ENCODE measurements around the gene PCDHB11. TPM values are rescaled to one million over a fixed set of nuclear protein-coding genes. Genes with fewer than 3 reads are reported as not detected.

The PCDHB11 gene
- total and polyA plus RNA-seq, 2 donors (not counting 3 experiments of a cell fraction or from before 2014, with no cell fraction given), result 0.11 to 0.18 TPM

DNA sequence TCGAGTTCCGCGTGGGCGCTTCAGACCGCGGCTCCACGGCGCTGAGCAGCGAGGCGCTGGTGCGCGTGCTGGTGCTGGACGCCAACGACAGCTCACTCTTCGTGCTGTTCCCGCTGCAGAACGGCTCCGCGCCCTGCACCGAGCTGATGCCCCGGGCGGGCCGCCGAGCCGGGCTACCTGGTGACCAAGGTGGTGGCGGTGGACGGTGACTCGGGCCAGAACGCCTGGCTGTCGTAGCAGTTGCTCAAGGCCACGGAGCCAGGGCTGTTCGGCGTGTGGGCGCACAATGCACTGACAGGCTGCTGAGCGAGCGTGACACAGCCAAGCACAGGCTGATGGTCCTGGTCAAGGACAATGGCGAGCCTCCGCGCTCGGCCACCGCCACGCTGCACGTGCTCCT, 42.1 kb downstream of the PCDHB11 start:
- Histone ChIP-seq H3K4me2 (ENCODE audit: insufficient read depth, low read length) (no peak overlapping the region), H3K9me3 (replicated peaks; ENCODE audit: control insufficient read depth, insufficient read depth, low read length) (no peaks in the 10 kb centered on the region), H3K4me1 (ENCODE audit: control insufficient read depth, extremely low read depth, insufficient read depth, low read length) (no peaks in the 10 kb centered on the region), H2AFZ (ENCODE audit: low read depth, low read length) (no peak overlapping the region), H3K4me3 (replicated peaks in 1 of 3; ENCODE audit: insufficient read depth in 1 of 3, low read depth in 1 of 3, low read length in 3 of 3) (no peak overlapping the region), H4K20me1 (replicated peaks; ENCODE audit: control insufficient read depth, extremely low read depth, insufficient read depth, low read length) (no peaks in the 10 kb centered on the region), H3K27me3 (ENCODE audit: control insufficient read depth in 2 of 2, insufficient read depth in 2 of 2, low read length in 2 of 2) (peaks cover 0 to 3% of the 10 kb centered on the region in 2 experiments), H3K9ac (replicated peaks; ENCODE audit: extremely low read depth, insufficient read depth, low read length) (no peak overlapping the region), H3K36me3 (ENCODE audit: control insufficient read depth in 2 of 2, extremely low read depth in 1 of 2, insufficient read depth in 2 of 2, low read length in 2 of 2) (no peaks in the 10 kb centered on the region), H3K9me1 (replicated peaks; ENCODE audit: control insufficient read depth, extremely low read depth, insufficient read depth, low read length) (no peaks in the 10 kb centered on the region), H3K27ac (ENCODE audit: insufficient read depth, low read depth, low read length) (no peak overlapping the region), H3K79me2 (ENCODE audit: control insufficient read depth, insufficient read depth, low read length) (no peaks in the 10 kb centered on the region)
- DNase-seq (ENCODE audit: low read depth, low spot score) (no peak), FAIRE-seq (no peak)
- ChIA-PET CTCF (no interaction called here), POLR2A (no interaction called here)
- intact Hi-C loops (cut with micrococcal nuclease) (no loop called here), dilution Hi-C loops (cut with MboI; ENCODE audit: extremely low pct_ligation_motif_present, low sequenced_read_pairs) (no loop called here)
- no TSS peak for BruUV-seq (replicated peaks)
- TF ChIP-seq, protein P1, sequence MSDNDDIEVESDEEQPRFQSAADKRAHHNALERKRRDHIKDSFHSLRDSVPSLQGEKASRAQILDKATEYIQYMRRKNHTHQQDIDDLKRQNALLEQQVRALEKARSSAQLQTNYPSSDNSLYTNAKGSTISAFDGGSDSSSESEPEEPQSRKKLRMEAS (IDR thresholded peaks at IDR 0.05; ENCODE audit: insufficient read depth, insufficient read length), result no peak
- TF ChIP-seq JUN (IDR thresholded peaks at IDR 0.05; ENCODE audit: borderline replicate concordance, insufficient read depth, insufficient read length, low read depth), result no peak
- no peak for TF ChIP-seq FOS (IDR thresholded peaks at IDR 0.05; ENCODE audit: borderline replicate concordance, insufficient read depth, low read length)
- no peak for TF ChIP-seq POLR2AphosphoS5 (IDR thresholded peaks at IDR 0.05; ENCODE audit: insufficient read depth, low read depth, low read length)
- no peak for TF ChIP-seq GATA2 (IDR thresholded peaks at IDR 0.05; ENCODE audit: insufficient read depth, insufficient read length, low read depth, low read length)
- TF ChIP-seq, protein P2, sequence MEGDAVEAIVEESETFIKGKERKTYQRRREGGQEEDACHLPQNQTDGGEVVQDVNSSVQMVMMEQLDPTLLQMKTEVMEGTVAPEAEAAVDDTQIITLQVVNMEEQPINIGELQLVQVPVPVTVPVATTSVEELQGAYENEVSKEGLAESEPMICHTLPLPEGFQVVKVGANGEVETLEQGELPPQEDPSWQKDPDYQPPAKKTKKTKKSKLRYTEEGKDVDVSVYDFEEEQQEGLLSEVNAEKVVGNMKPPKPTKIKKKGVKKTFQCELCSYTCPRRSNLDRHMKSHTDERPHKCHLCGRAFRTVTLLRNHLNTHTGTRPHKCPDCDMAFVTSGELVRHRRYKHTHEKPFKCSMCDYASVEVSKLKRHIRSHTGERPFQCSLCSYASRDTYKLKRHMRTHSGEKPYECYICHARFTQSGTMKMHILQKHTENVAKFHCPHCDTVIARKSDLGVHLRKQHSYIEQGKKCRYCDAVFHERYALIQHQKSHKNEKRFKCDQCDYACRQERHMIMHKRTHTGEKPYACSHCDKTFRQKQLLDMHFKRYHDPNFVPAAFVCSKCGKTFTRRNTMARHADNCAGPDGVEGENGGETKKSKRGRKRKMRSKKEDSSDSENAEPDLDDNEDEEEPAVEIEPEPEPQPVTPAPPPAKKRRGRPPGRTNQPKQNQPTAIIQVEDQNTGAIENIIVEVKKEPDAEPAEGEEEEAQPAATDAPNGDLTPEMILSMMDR (IDR thresholded peaks at IDR 0.05; ENCODE audit: extremely low read depth in 1 of 2, insufficient read depth in 1 of 2, low read depth in 1 of 2, low read length in 2 of 2), result no peak
- TF ChIP-seq MYC (IDR thresholded peaks at IDR 0.05; ENCODE audit: low read depth, low read length), result no peak
- TF ChIP-seq EZH2 (IDR thresholded peaks at IDR 0.05; ENCODE audit: borderline replicate concordance, low read depth, low read length, severe bottlenecking), result no peak
- TF ChIP-seq POLR2A (IDR thresholded peaks at IDR 0.05; ENCODE audit: low read depth, low read length), result no peak

All from endothelial cell of umbilical vein (primary cell).